Esophagus squamous epithelium (tissue), 4 donors: ENCODE measurements around the gene ADCY5.

Experiments used
- CTCF ChIP-seq, 6 experiments: fragments of 450-650 bp in 4 of 6; fragments of 200-600 bp in 2 of 6; sonication (generic) in 2 of 6; IDR thresholded peaks; one replicate each; pipeline ENCODE4 v1.5.1; 2016 to 2019; ENCODE audit warnings: antibody characterized with exemption in 6 of 6, mild to moderate bottlenecking in 4 of 6, moderate library complexity in 4 of 6
- POLR2A ChIP-seq, 4 donors: fragments of 450-650 bp; IDR thresholded peaks; one replicate each; pipeline ENCODE4 v1.6.1; 2017; ENCODE audit warnings: antibody characterized with exemption in 4 of 4, mild to moderate bottlenecking in 4 of 4, moderate library complexity in 3 of 4

GRCh38 chr3:123446210-123446609 lies 2.7 kb downstream of the ADCY5 start:
- no peak for TF ChIP-seq CTCF (IDR thresholded peaks at IDR 0.05)
- TF ChIP-seq POLR2A (IDR thresholded peaks at IDR 0.05), result no peak
